K562 (cell line): ENCODE results near the gene SH3BGRL3. TPM values are rescaled to one million over a fixed set of nuclear protein-coding genes. Genes with fewer than 3 reads are reported as not detected.
A peak's percentile ranks its signal among the peaks of the same experiment; 100 is the strongest.

Experiments
- ADNP ChIP-seq: fragments of 200-800 bp; sonication (Bioruptor generic); IDR thresholded peaks from 2 replicates; pipeline ENCODE4 v1.6.1; 2016; ENCODE audit warnings: missing genetic modification characterization, missing compliant biosample characterization
- CBX1 ChIP-seq: sonication (generic); IDR thresholded peaks from 2 replicates; pipeline ENCODE4 v1.6.1; 2016; ENCODE audit warnings: antibody characterized with exemption, low read depth, mild to moderate bottlenecking
- CHD4 ChIP-seq: fragments of 200-600 bp; sonication (generic); IDR thresholded peaks from 3 replicates; pipeline ENCODE4 v1.6.1; 2012; ENCODE audit warnings: low read depth, mild to moderate bottlenecking, mixed read lengths, low read length, inconsistent platforms; ENCODE audit not compliant: insufficient read depth, insufficient replicate concordance, poor library complexity, severe bottlenecking
- GABPA ChIP-seq: fragments of 200-800 bp; sonication (Bioruptor generic); conservative IDR thresholded peaks from 2 replicates; pipeline ENCODE4 v1.6.1; 2016; ENCODE audit warnings: low read depth, missing genetic modification characterization, missing compliant biosample characterization
- HCFC1 ChIP-seq: IDR thresholded peaks from 2 replicates; pipeline ENCODE4 v1.6.1; 2012; ENCODE audit warnings: low read depth, low read length, improper control_type of control experiment
- KDM2B ChIP-seq: fragments of 250-450 bp; sonication (Bioruptor Pico); IDR thresholded peaks from 2 replicates; pipeline ENCODE4 v1.8.0; 2021; ENCODE audit warnings: mild to moderate bottlenecking, moderate library complexity
- MTA1 ChIP-seq: fragments of 450-650 bp; IDR thresholded peaks from 2 replicates; pipeline ENCODE4 v1.6.1; 2017; ENCODE audit warnings: borderline replicate concordance
- NFYB ChIP-seq: IDR thresholded peaks from 2 replicates; pipeline ENCODE4 v1.6.1; 2011; ENCODE audit warnings: mild to moderate bottlenecking, moderate library complexity; ENCODE audit not compliant: insufficient read length; ENCODE audit errors: extremely low read depth
- PHB ChIP-seq: fragments of 250-450 bp; sonication (Bioruptor Pico); IDR thresholded peaks from 2 replicates; pipeline ENCODE4 v1.5.0; 2021
- POLR2A ChIP-seq: fragments of 450-650 bp; conservative IDR thresholded peaks from 2 replicates; pipeline ENCODE4 v1.6.1; 2016
- POLR3A ChIP-seq: IDR thresholded peaks from 2 replicates; pipeline ENCODE4 v1.6.1; 2011; ENCODE audit warnings: borderline replicate concordance, mild to moderate bottlenecking, moderate library complexity; ENCODE audit not compliant: insufficient read length, insufficient read depth; ENCODE audit errors: extremely low read depth
- PTRF ChIP-seq: fragments of 450-650 bp; IDR thresholded peaks from 2 replicates; pipeline ENCODE4 v1.6.1; 2016; ENCODE audit warnings: mild to moderate bottlenecking, missing genetic modification characterization, missing compliant biosample characterization
- ZBTB7A ChIP-seq: IDR thresholded peaks from 2 replicates; pipeline ENCODE4 v1.6.1; 2011; ENCODE audit warnings: low read depth, mild to moderate bottlenecking, low read length, moderate library complexity, borderline replicate concordance; ENCODE audit not compliant: control insufficient read depth
- ZNF165 ChIP-seq: fragments of 250-450 bp; sonication (Bioruptor Pico); IDR thresholded peaks from 2 replicates; pipeline ENCODE4 v1.4.0; 2020; ENCODE audit warnings: borderline replicate concordance
- ZNF3 ChIP-seq: fragments of 250-450 bp; sonication (Bioruptor Pico); IDR thresholded peaks from 2 replicates; pipeline ENCODE4 v1.5.0; 2021; ENCODE audit warnings: mild to moderate bottlenecking, moderate library complexity
- ZNF57 ChIP-seq: fragments of 450-650 bp; formaldehyde crosslinking; IDR thresholded peaks from 2 replicates; pipeline ENCODE4 v1.4.0; 2020; ENCODE audit warnings: mild to moderate bottlenecking, moderate library complexity
- ZNF79 ChIP-seq: fragments of 250-450 bp; sonication (Bioruptor Pico); IDR thresholded peaks from 2 replicates; pipeline ENCODE4 v1.4.0; 2020; ENCODE audit warnings: low read depth, mild to moderate bottlenecking, moderate library complexity
- polyA plus RNA-seq, 8 experiments: library from polyadenylated mRNA; depleted of rRNA in 4 of 8; stranded (reverse) in 5 of 8; unstranded in 3 of 8; fragments of >200 nt; fragmentation: Nextera tagmentation in 2 of 8; fragmentation: Illumina TruSeq in 1 of 8; extraction: Ambion mirVana in 2 of 8; extraction: Trizol in 1 of 8; gene quantifications; 2 replicates each; pipeline versions ENCODE4 v1.2.1 to v1.2.3, GENCODE V29; 2011 to 2014; ENCODE audit warnings: inconsistent platforms in 1 of 8, missing spikeins in 1 of 8
- total RNA-seq, 7 experiments: library from RNA; depleted of rRNA in 6 of 7; stranded (reverse); fragments of >200 nt in 6 of 7; fragmentation: Illumina TruSeq in 2 of 7; extraction: Trizol in 2 of 7; gene quantifications; 2 replicates each; pipeline versions ENCODE4 v1.2.1 to v1.2.3, GENCODE V29; 2011 to 2021; ENCODE audit warnings: low replicate concordance in 1 of 7
- TF ChIP-seq, protein P1 (sequence below): sonication (generic); formaldehyde crosslinking; IDR thresholded peaks from 2 replicates; pipeline ENCODE4 v1.8.0; 2023; ENCODE audit warnings: mild to moderate bottlenecking, missing genetic modification reagents
- TF ChIP-seq, protein P2 (sequence below): fragments of 450-650 bp; IDR thresholded peaks from 2 replicates; pipeline ENCODE4 v1.6.1; 2017; ENCODE audit warnings: mild to moderate bottlenecking, moderate library complexity
- TF ChIP-seq, protein P3 (sequence below): sonication (generic); formaldehyde crosslinking; IDR thresholded peaks from 2 replicates; pipeline ENCODE4 v1.8.1; 2023; ENCODE audit warnings: mild to moderate bottlenecking, missing genetic modification reagents
- TF ChIP-seq, protein P4 (sequence below): IDR thresholded peaks from 3 replicates; pipeline ENCODE4 v1.6.1; 2011; ENCODE audit warnings: borderline replicate concordance, mild to moderate bottlenecking, moderate library complexity; ENCODE audit not compliant: insufficient read length; ENCODE audit errors: extremely low read depth

SH3BGRL3 gene
- total and polyA plus RNA-seq, 9 of the 15 experiments (the other 6 are each of a cell fraction or from before 2014, with no cell fraction given), result 30.3 to 140 (median 54.2) TPM

DNA sequence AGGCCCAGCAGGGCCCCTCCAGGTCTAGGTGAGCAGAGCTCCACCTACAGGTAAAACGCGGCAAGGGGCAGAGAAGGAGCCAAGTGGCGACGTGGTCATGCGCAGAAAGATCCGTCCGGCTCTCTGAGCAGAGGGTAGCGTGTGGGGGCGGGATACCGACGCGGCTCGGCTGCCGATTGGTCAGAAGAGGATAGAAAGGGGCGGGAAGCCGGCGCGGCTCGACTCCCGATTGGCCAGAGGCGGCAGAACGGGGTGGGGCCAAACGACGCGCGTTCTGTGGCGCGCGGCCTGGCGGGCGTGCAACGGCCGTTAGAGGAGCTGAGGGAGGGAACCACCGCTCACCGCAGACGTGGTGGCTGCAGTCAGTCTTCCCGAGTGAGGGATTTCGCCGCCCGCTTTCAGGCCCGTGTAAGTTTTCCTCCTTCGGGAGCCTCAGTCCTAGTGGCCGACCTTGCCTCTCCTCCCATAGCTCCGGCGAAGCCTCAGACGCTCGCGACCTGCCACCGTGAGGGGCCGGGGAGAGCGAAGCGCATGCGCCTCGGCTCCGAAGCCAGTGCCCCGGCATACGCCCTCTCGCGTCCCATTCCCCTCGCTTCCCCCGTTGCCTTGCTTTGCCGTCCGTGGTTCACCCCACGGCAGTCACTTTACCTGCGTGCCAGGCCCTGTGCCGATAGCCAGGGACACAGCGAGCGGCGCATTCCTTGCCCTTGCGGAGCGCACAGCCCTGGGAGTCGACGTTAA, 45.8 kb upstream of the SH3BGRL3 start, which contains the start of gene CEP85 (continued):
- TF ChIP-seq, protein P1, sequence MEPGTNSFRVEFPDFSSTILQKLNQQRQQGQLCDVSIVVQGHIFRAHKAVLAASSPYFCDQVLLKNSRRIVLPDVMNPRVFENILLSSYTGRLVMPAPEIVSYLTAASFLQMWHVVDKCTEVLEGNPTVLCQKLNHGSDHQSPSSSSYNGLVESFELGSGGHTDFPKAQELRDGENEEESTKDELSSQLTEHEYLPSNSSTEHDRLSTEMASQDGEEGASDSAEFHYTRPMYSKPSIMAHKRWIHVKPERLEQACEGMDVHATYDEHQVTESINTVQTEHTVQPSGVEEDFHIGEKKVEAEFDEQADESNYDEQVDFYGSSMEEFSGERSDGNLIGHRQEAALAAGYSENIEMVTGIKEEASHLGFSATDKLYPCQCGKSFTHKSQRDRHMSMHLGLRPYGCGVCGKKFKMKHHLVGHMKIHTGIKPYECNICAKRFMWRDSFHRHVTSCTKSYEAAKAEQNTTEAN (CRISPR knock-in tag), result 0 out of 2 replicates have a peak, but pooled peaks have one; percentile 57
- TF ChIP-seq GABPA (tag) (no peak), ZNF165 (CRISPR knock-in tag) (no peak), NFYB (peak; percentile 82), ADNP (no peak), ZNF3 (no peak), KDM2B (no peak), CBX1 (peak; percentile 89), POLR3A (no peak), PTRF (no peak), POLR2A (peak; percentile 99), HCFC1 (peak; percentile 17; the same call in 1 of the 2 replicates), ZBTB7A (peak; percentile 89; the same call in 1 of the 2 replicates), ZNF57 (CRISPR knock-in tag) (no peak), ZNF79 (no peak), PHB (peak; percentile 60; the same call in 1 of the 2 replicates), CHD4 (no peak), MTA1 (no peak)
- TF ChIP-seq, protein P2, sequence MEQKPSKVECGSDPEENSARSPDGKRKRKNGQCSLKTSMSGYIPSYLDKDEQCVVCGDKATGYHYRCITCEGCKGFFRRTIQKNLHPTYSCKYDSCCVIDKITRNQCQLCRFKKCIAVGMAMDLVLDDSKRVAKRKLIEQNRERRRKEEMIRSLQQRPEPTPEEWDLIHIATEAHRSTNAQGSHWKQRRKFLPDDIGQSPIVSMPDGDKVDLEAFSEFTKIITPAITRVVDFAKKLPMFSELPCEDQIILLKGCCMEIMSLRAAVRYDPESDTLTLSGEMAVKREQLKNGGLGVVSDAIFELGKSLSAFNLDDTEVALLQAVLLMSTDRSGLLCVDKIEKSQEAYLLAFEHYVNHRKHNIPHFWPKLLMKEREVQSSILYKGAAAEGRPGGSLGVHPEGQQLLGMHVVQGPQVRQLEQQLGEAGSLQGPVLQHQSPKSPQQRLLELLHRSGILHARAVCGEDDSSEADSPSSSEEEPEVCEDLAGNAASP, result no peak
- TF ChIP-seq, protein P3, sequence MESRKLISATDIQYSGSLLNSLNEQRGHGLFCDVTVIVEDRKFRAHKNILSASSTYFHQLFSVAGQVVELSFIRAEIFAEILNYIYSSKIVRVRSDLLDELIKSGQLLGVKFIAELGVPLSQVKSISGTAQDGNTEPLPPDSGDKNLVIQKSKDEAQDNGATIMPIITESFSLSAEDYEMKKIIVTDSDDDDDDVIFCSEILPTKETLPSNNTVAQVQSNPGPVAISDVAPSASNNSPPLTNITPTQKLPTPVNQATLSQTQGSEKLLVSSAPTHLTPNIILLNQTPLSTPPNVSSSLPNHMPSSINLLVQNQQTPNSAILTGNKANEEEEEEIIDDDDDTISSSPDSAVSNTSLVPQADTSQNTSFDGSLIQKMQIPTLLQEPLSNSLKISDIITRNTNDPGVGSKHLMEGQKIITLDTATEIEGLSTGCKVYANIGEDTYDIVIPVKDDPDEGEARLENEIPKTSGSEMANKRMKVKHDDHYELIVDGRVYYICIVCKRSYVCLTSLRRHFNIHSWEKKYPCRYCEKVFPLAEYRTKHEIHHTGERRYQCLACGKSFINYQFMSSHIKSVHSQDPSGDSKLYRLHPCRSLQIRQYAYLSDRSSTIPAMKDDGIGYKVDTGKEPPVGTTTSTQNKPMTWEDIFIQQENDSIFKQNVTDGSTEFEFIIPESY, result peak; percentile 74; the same call in 1 of the 2 replicates
- TF ChIP-seq, protein P4, sequence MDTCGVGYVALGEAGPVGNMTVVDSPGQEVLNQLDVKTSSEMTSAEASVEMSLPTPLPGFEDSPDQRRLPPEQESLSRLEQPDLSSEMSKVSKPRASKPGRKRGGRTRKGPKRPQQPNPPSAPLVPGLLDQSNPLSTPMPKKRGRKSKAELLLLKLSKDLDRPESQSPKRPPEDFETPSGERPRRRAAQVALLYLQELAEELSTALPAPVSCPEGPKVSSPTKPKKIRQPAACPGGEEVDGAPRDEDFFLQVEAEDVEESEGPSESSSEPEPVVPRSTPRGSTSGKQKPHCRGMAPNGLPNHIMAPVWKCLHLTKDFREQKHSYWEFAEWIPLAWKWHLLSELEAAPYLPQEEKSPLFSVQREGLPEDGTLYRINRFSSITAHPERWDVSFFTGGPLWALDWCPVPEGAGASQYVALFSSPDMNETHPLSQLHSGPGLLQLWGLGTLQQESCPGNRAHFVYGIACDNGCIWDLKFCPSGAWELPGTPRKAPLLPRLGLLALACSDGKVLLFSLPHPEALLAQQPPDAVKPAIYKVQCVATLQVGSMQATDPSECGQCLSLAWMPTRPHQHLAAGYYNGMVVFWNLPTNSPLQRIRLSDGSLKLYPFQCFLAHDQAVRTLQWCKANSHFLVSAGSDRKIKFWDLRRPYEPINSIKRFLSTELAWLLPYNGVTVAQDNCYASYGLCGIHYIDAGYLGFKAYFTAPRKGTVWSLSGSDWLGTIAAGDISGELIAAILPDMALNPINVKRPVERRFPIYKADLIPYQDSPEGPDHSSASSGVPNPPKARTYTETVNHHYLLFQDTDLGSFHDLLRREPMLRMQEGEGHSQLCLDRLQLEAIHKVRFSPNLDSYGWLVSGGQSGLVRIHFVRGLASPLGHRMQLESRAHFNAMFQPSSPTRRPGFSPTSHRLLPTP, result no peak
